Urinary bladder (tissue), 4 donors: Measurements from ENCODE around the gene CCDC178. TPM values are rescaled to one million over a fixed set of nuclear protein-coding genes. Genes with fewer than 3 reads are reported as not detected.

Source experiments
- DNase-seq: peaks from one replicate; pipeline ENCODE4 v3.0.0-alpha.2; 2015; ENCODE audit errors: extremely low spot score
- H3K27ac ChIP-seq: one replicate; pipeline ENCODE4 v1.5.1; 2013; ENCODE audit warnings: low read depth, mild to moderate bottlenecking, moderate library complexity
- H3K36me3 ChIP-seq: one replicate; pipeline ENCODE4 v1.6.1; 2013; ENCODE audit warnings: mild to moderate bottlenecking, moderate library complexity; ENCODE audit not compliant: insufficient read depth
- H3K4me1 ChIP-seq: one replicate; pipeline ENCODE4 v1.6.1; 2013; ENCODE audit warnings: mild to moderate bottlenecking, moderate library complexity; ENCODE audit not compliant: insufficient read depth
- H3K4me3 ChIP-seq: one replicate; pipeline ENCODE4 v1.5.1; 2013; ENCODE audit warnings: low read depth, low read length
- WGBS: extraction: QIAGEN DNeasy Blood & Tissue Kit; methylation state at CpG from one replicate; pipeline ENCODE4 v1.1.7; 2013; 5-methylcytosine and 5-hydroxymethylcytosine counted together
- polyA plus RNA-seq: library from polyadenylated mRNA; stranded (reverse); fragments of 200-250 nt; gene quantifications from one replicate; pipeline ENCODE4 v1.2.3, GENCODE V29; 2013
- total RNA-seq: library from RNA; depleted of rRNA; stranded (reverse); fragments of >200 nt; gene quantifications from one replicate; pipeline ENCODE4 v1.2.3, GENCODE V29; 2014
- donor health status: healthy with polysubstance abuse.
- donor health status: healthy.

The CCDC178 gene
- total and polyA plus RNA-seq, 2 donors, result 1.5 to 3.1 TPM

DNA sequence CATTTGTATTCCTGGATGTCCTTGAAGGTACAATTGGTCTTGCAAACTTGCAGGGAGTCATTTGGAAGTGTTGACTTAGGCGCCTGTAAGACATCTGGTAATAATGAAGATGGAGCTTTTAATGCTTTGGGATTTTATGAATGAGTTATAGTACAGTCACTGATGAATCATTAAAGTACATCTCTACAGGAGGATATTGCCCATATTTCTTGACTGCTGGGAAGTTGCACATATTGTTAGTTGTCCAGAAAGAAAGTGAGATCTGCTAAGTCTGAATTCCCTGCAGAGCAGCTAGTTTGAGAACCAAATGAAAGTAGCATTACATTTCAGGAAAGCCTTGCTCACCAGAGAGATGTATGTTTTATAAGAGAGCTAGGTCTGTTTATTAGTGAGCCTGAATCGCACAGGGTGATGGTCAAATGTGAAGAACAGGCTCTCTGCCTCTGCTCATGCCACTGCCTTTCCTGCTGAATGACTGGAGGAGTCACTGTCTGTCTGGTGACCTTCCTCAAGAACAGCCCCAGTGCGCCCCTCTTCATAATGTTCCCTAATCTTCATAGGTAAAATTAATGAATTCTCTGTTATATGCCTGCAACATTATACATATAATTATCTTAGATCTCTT is 528.7 kb downstream of the CCDC178 start:
- WGBS, result 83% methylated on average over 3 of the region's 3 CpGs
- no peaks in the 10 kb centered on the region for H3K36me3 ChIP-seq

DNA sequence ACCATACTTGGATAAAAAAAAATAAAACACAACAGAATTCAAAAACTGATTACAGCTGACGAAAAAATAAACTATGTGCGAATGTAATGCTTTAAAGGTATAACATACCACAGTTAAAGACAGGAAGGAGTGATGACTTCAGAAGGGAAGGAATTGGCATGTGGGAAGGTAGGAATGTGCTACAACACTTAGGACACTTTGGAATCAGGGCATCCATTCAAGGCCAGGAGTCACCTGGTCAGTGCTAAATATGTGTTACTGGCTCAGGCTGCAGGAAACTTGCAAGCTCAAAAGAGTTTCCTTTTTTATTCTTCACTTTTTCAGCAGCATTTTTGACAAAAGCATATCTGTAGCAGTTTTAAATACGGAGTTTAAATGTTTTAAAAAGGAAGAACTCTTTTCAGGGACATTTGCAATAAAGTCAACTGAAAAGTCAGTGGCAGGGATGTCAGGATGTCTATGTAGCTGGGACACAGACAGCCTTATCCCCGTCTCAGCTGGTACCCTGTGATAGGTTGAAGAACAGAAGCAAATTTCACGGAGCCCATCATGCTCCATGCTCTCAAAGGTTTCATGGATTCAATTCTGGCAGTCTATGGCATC is 529.7 kb downstream of the CCDC178 start:
- no peak for DNase-seq
- 68% methylated on average over 5 of the region's 5 CpGs for WGBS
- H3K36me3 ChIP-seq, result no peaks in the 10 kb centered on the region
- no peak overlapping the region for H3K27ac ChIP-seq
- no peak overlapping the region for H3K4me3 ChIP-seq
- H3K4me1 ChIP-seq, result no peaks in the 10 kb centered on the region

More for the DNA sequence above, 528.7 kb downstream of the CCDC178 start:
- Histone ChIP-seq H3K27ac (no peak overlapping the region), H3K4me1 (no peaks in the 10 kb centered on the region), H3K4me3 (no peak overlapping the region)
- no peak for DNase-seq

DNA sequence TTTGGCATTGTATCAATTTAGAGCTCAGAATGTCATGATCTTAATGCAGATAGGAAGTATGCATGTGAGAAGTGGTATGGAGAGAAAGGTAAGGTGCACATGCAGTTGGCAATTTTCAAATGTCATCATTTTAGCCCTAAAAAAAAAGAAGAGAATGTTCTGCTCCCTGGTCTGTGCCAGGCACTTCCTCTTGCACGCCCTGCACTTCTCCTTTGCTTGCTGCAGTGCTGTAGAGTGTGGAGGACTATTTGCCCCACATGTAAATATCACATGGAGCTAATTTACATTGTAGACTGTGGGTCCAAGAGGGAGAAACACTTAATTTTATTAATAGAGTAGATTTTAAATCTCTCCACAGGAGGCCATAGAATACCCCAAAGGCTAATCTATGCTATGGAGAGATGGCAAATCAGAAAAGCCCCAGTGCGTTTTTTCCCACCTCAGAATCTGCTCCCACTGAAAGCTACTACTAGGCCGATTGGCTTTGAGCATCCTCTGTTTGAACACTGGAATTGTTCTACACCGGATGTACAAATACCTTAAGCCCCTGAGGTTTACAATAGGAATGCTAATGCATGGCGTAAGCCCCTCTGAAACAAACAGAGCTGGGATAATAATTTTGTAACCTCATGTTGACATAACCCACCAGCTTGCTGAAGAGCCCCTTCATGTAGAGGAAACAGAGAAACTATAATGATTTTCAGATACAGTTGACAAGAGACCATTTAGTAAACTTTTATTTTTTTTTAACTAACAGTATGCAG is 530.5 kb downstream of the CCDC178 start:
- no peak overlapping the region for H3K4me3 ChIP-seq
- H3K4me1 ChIP-seq, result no peaks in the 10 kb centered on the region
- WGBS, result 43% methylated on average over 5 of the region's 5 CpGs
- H3K27ac ChIP-seq, result no peak overlapping the region
- DNase-seq, result no peak
- no peaks in the 10 kb centered on the region for H3K36me3 ChIP-seq

DNA sequence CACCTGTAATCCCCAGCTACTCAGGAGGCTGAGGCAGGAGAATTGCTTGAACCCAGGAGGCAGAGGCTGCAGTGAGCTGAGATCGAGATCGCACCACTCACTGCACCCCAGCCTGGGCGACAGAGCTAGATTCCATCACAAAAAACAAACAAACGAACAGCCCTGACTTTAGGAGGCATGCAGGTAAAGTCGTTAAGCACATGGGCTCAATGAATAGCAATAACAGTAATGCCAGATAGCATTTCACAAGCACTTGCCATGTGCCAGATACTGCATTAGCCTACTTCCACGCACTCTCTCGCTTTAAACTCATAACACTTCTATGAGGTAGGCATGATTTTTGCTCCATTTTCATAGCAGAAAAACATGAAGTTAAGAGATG is 532.1 kb downstream of the CCDC178 start:
- H3K4me3 ChIP-seq, result no peak overlapping the region
- no peak for DNase-seq
- 85% methylated on average over 7 of the region's 7 CpGs for WGBS
- no peak overlapping the region for H3K27ac ChIP-seq
- H3K4me1 ChIP-seq, result no peaks in the 10 kb centered on the region
- no peaks in the 10 kb centered on the region for H3K36me3 ChIP-seq

DNA sequence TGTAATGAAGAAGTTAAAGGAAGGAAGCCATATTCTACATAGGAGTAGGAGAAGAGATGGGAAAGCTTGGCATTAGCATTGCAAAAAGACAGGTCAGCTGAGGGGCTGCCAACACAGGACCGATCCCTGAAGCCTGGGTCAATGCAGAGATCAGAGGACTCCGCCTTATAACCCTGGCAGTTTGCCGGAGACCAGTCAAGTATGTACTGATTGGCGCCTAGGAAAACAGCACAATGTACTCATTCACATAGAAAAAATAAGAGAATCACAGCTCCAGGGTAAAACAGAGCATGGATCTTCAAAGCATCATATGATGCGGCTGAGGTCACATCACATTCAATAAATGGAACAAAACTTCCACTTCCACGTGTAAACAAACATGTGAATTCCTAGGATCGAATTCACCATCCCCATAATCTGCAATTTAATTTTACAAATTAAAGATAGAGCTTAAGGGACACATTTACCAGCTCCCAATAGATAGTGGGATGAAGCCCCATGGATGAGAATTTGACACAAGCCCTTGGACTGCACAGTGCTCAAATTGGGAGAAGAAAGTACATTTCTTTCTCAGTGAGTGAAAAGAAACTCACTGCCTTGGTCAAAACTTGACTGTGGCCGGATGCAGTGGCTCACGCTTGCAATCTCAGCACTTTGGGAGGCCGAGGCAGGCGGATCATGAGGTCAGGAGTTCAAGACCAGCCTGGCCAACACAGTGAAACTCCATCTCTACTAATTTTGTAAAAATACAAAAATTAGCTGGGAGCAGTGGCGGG is 532.7 kb downstream of the CCDC178 start:
- H3K27ac ChIP-seq, result no peak overlapping the region
- H3K4me3 ChIP-seq, result no peak overlapping the region
- no peaks in the 10 kb centered on the region for H3K4me1 ChIP-seq
- 89% methylated on average over 12 of the region's 12 CpGs for WGBS
- no peak for DNase-seq
- H3K36me3 ChIP-seq, result no peaks in the 10 kb centered on the region

DNA sequence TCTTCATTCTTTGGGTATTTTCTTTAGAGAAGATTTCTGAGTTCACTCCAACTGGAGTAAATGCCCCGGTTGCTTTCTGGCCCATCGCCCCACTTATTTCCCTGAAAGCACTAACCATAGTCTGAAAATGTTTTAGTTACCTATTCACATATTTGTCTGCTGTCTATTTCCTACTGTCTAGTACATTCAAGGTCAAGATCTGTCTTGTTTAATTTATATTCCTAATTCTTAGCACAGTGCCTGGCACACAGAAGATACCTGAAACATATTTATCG is 533.3 kb downstream of the CCDC178 start:
- Histone ChIP-seq H3K36me3 (no peaks in the 10 kb centered on the region), H3K4me3 (no peak overlapping the region), H3K4me1 (no peaks in the 10 kb centered on the region), H3K27ac (no peak overlapping the region)
- WGBS, result 76% methylated on average over 3 of the region's 3 CpGs
- no peak for DNase-seq

DNA sequence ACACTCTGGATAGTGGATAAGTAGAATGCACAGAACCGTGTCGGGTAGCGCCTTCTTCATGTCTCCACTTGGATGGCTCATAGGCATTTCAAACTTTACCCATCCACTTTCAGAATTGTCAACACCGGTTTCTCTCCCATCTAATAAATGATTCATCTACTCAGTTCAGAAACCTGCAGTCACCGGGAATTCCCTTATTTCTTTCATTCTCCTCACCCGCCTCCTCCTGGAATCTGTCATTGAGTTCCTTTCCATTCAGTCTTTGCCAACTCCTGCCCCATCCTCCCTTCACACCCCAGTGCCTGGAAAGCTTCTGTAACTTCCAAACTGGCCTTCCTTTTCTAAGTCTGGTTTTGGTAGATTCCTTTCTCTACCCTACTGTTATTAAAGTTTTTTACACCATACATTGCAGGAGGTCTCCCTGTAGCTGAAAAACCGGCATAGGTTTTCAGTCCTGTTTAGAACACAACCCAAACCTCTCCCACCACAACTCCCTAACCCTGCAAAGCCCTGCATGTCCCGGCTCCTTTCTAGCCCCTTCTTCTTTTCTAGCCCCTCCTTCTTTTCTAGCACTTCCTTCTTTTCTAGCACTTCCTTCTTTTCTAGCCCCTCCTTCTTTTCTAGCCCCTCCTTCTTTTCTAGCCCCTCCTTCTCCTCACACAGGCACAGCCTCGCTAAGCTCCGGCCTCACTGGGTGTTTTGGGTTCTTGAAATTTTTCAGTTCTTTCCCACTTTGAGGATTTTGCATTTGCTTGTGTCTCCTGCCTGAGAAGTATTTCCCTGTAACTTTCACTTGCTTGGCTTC is 533.8 kb downstream of the CCDC178 start:
- WGBS, result 92% methylated on average over 10 of the region's 10 CpGs

DNA sequence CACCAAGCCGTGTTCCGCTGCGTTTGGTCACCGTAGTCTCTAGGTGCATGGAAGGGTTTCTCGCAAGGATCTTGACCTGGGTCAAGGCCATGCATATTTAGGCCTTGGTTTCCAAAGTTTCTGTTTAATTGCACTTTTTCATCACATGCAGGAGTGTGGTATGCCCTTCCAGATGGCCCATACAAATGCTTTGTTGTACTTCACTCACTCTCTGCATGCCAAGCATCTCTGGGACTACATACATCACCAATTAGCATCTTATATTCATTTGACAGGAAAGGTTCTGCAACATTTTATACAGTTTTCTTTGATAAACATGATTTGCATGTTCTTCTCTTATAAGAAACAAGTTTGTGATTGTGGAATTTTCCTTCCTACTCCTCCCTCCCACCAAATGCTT is 534.9 kb downstream of the CCDC178 start:
- 97% methylated on average over 5 of the region's 5 CpGs for WGBS
- Histone ChIP-seq H3K27ac (no peak overlapping the region), H3K4me1 (no peaks in the 10 kb centered on the region), H3K4me3 (no peak overlapping the region), H3K36me3 (no peaks in the 10 kb centered on the region)
- DNase-seq, result no peak

More for the DNA sequence above, 533.8 kb downstream of the CCDC178 start:
- no peak overlapping the region for H3K27ac ChIP-seq
- H3K36me3 ChIP-seq, result no peaks in the 10 kb centered on the region
- H3K4me3 ChIP-seq, result no peak overlapping the region
- H3K4me1 ChIP-seq, result no peaks in the 10 kb centered on the region
- no peak for DNase-seq

DNA sequence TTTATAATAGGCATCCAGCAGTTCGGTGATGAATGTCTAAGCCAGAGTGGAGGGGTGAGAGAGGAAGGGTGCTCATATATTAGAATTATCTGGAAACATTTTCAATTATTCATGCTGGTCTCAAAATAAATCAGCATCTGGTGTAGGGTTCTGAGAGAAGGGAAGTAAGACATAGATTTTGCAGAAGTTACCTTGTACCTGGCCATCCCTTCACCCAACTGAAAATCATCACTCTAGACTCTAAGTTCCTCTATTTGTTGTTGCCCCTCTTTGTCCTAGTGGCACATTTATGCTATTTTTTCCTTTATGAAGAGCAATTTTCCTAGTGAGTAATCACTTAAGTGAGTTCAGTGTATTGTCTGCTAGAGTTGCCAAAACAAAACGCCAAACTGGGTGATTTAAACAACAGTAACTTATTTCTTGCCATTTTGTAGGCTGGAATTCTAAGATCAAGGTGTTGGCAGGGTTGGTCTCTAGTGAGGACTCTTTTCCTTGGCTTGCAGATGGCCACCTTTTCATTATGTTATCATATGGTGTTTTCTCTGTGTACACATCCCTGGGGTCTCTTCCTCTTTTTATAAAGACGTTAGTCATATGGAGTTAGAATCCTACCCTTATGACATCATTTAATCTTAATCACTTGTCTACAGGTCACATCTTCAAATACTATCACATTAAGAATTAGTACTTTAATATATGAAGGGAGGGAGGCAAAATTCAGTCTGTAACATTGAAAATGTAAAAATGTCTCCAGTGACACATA is 537.8 kb downstream of the CCDC178 start:
- no peak overlapping the region for H3K27ac ChIP-seq
- no peak overlapping the region for H3K4me3 ChIP-seq
- no peak for DNase-seq
- 82% methylated on average over 3 of the region's 3 CpGs for WGBS
- H3K36me3 ChIP-seq, result no peaks in the 10 kb centered on the region
- H3K4me1 ChIP-seq, result no peaks in the 10 kb centered on the region

DNA sequence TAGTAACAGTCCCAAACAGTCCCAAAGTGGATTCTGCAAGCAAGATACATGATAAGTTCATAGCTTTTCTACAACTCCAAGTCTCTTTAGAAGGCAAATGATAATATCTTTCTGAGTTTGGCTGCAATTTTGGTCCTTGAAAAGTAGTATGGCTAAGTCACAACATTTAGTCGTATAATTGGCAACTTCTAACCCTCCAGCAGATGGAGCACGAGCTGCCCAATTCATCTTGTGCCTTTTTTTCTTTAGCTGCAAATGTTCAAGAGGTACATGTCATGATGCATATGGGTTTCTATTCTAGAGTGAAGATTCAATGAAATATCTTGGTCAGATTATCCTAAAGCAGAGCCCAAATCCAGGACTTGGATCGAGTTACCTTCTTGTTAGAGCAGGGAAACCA is 540.7 kb downstream of the CCDC178 start:
- no peaks in the 10 kb centered on the region for H3K4me1 ChIP-seq
- no peak for DNase-seq
- H3K27ac ChIP-seq, result no peak overlapping the region
- H3K4me3 ChIP-seq, result no peak overlapping the region
- 73% methylated on average over 3 of the region's 3 CpGs for WGBS
- no peaks in the 10 kb centered on the region for H3K36me3 ChIP-seq

DNA sequence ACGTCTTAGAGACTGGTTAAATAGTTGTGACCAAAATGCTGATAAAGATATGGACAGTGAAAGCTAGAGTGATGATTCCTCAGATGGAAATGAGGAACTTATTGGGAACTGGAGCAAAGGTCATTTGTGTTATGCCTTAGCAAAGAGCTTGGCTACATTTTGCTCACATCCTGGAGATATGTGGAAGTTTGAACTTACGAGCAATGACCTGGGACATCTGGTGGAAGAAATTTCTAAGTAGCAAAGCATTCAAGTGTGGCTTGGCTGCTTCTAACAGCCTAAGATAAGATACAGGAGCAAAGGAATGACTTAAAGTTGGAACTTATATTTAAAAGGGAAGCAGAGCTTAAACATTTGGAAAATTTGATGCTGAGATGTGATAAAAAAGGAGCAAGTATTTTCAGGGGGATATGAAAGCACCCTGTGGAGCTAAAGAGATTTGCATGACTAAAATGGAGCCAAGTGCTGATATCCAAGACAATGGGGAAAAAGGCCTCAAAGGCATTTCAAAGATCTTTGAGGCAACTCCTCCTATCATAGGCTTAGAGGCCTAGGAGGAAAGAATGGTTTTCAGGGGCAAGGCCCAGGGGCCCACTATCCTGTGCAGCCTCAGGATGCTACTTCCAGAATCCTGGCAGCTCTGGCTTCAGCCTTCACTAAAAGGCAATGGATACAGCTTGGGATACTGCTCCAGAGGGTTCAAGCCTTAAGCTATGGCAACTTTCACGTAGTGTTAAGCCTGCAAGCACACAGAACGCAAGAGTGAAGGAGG is 543.6 kb downstream of the CCDC178 start:
- Histone ChIP-seq H3K36me3 (no peaks in the 10 kb centered on the region), H3K4me3 (no peak overlapping the region), H3K27ac (no peak overlapping the region), H3K4me1 (no peaks in the 10 kb centered on the region)
- no peak for DNase-seq
- 75% methylated on average over 4 of the region's 4 CpGs for WGBS

DNA sequence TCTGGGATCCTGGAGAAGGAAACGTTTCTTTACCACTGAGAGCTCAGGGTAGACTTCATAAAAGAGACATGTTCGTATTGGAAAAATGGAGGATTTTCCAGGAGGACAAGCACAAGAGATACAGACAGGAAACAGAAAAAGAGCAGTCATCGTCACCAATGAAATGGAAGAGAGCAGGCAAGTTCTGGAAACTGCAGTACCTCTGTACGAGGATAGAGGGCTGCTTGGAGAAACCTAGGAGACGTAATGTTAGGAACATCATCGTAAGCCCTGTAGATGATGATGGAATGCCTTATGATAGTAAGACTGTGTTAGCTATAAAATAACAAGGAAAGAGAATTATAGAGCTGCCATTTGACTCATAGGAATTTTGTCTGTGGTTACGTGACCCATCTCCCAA is 546.6 kb downstream of the CCDC178 start:
- Histone ChIP-seq H3K4me1 (no peaks in the 10 kb centered on the region), H3K4me3 (no peak overlapping the region), H3K36me3 (no peaks in the 10 kb centered on the region), H3K27ac (no peak overlapping the region)
- 83% methylated on average over 7 of the region's 7 CpGs for WGBS
- DNase-seq, result no peak
